Loucy (cell line): ENCODE measurements around the gene SUCNR1.
A peak's percentile ranks its signal among the peaks of the same experiment; 100 is the strongest.

Source experiments
- H2AFZ ChIP-seq: fragments of 200-600 bp; sonication (generic); 2 replicates; pipeline ENCODE4 v1.6.0; 2016; ENCODE audit warnings: antibody characterized with exemption, mild to moderate bottlenecking, low read length, moderate library complexity
- H3F3A ChIP-seq: fragments of 200-600 bp; 2 replicates; pipeline ENCODE4 v1.6.0; 2016; ENCODE audit warnings: antibody characterized with exemption, low read depth, mild to moderate bottlenecking
- H3K27me3 ChIP-seq: fragments of 200-600 bp; sonication (generic); 2 replicates; pipeline ENCODE4 v1.6.1; 2014; ENCODE audit warnings: low read length, mild to moderate bottlenecking; ENCODE audit not compliant: insufficient read depth, poor library complexity, severe bottlenecking
- H3K36me3 ChIP-seq: fragments of 200-600 bp; sonication (generic); 2 replicates; pipeline ENCODE4 v1.6.1; 2016; ENCODE audit warnings: low read length; ENCODE audit not compliant: insufficient read depth
- H3K4me1 ChIP-seq: fragments of 200-600 bp; sonication (generic); 2 replicates; pipeline ENCODE4 v1.5.1; 2014; ENCODE audit warnings: low read length, mild to moderate bottlenecking; ENCODE audit not compliant: insufficient read depth, poor library complexity, severe bottlenecking
- H3K4me2 ChIP-seq: fragments of 200-600 bp; sonication (generic); 2 replicates; pipeline ENCODE4 v1.6.0; 2014; ENCODE audit warnings: antibody characterized with exemption, low read length, low read depth, mild to moderate bottlenecking; ENCODE audit not compliant: poor library complexity, severe bottlenecking
- H3K4me3 ChIP-seq: fragments of 200-600 bp; sonication (generic); 2 replicates; pipeline ENCODE4 v1.5.1; 2014; ENCODE audit warnings: low read length, mild to moderate bottlenecking, mixed read lengths; ENCODE audit not compliant: poor library complexity, severe bottlenecking
- H3K79me2 ChIP-seq: fragments of 200-600 bp; sonication (generic); 2 replicates; pipeline ENCODE4 v1.6.1; 2014; ENCODE audit warnings: low read length; ENCODE audit not compliant: insufficient read depth
- H3K9ac ChIP-seq: fragments of 200-600 bp; sonication (generic); 2 replicates; pipeline ENCODE4 v1.6.0; 2014; ENCODE audit warnings: mild to moderate bottlenecking, low read depth, low read length, moderate library complexity; ENCODE audit not compliant: poor library complexity, severe bottlenecking
- H3K9me2 ChIP-seq: fragments of 200-600 bp; sonication (generic); replicated peaks from 2 replicates; pipeline ENCODE4 v1.6.1; 2016; ENCODE audit warnings: low read depth, low read length, mixed read lengths
- H3K9me3 ChIP-seq: fragments of 200-600 bp; sonication (generic); 2 replicates; pipeline ENCODE4 v1.6.1; 2014; ENCODE audit warnings: mild to moderate bottlenecking, antibody characterized with exemption, low read length, low read depth; ENCODE audit not compliant: insufficient read depth
- H4K20me1 ChIP-seq: fragments of 200-600 bp; sonication (generic); 2 replicates; pipeline ENCODE4 v1.6.0; 2014; ENCODE audit warnings: antibody characterized with exemption, low read length, mild to moderate bottlenecking; ENCODE audit not compliant: insufficient read depth, poor library complexity, severe bottlenecking
- CTCF ChIP-seq: fragments of 200-600 bp; sonication (generic); conservative IDR thresholded peaks from 2 replicates; pipeline ENCODE4 v1.5.1; 2014; ENCODE audit warnings: mild to moderate bottlenecking, antibody characterized with exemption, low read length
- EZH2phosphoT487 ChIP-seq: fragments of 200-600 bp; IDR thresholded peaks from 2 replicates; pipeline ENCODE4 v1.6.1; 2018; ENCODE audit warnings: antibody characterized with exemption, mild to moderate bottlenecking, moderate library complexity, borderline replicate concordance

Gene SUCNR1

GRCh38 chr3:151866711-151867410 is 6.6 kb upstream of the SUCNR1 start:
- H3K9me2 ChIP-seq, result no peaks in the 10 kb centered on the region
- no peaks in the 10 kb centered on the region for H4K20me1 ChIP-seq
- H2AFZ ChIP-seq, result peak overlapping the region; percentile 58
- H3F3A ChIP-seq, result no peaks in the 10 kb centered on the region; the same call in 1 of the 2 replicates
- H3K36me3 ChIP-seq, result no peaks in the 10 kb centered on the region
- no peak overlapping the region for H3K9ac ChIP-seq
- no peak overlapping the region for H3K4me2 ChIP-seq
- H3K4me3 ChIP-seq, result no peak overlapping the region
- H3K9me3 ChIP-seq, result no peaks in the 10 kb centered on the region
- peaks cover 18% of the 10 kb centered on the region for H3K4me1 ChIP-seq
- TF ChIP-seq EZH2phosphoT487 (no peak), CTCF (no peak)
- H3K27me3 ChIP-seq, result no peaks in the 10 kb centered on the region
- no peaks in the 10 kb centered on the region for H3K79me2 ChIP-seq

- H3K9ac ChIP-seq, result no peak overlapping the region
- H3K27me3 ChIP-seq, result no peaks in the 10 kb centered on the region
- no peaks in the 10 kb centered on the region; the same call in 1 of the 2 replicates for H3F3A ChIP-seq
- H3K4me1 ChIP-seq, result peaks cover 24% of the 10 kb centered on the region
- no peaks in the 10 kb centered on the region for H4K20me1 ChIP-seq
- H2AFZ ChIP-seq, result peak overlapping the region; percentile 58
- H3K79me2 ChIP-seq, result no peaks in the 10 kb centered on the region
- no peaks in the 10 kb centered on the region for H3K9me2 ChIP-seq
- H3K36me3 ChIP-seq, result no peaks in the 10 kb centered on the region
- no peaks in the 10 kb centered on the region for H3K9me3 ChIP-seq
- TF ChIP-seq CTCF (no peak), EZH2phosphoT487 (no peak)
- no peak overlapping the region for H3K4me2 ChIP-seq
- no peak overlapping the region for H3K4me3 ChIP-seq
Measured at GRCh38 chr3:151867666-151868065, 5.8 kb upstream of the SUCNR1 start.

- H3K9ac ChIP-seq, result no peak overlapping the region
- no peaks in the 10 kb centered on the region for H3K27me3 ChIP-seq
- no peaks in the 10 kb centered on the region for H3K79me2 ChIP-seq
- no peak overlapping the region for H3K4me3 ChIP-seq
- no peaks in the 10 kb centered on the region for H4K20me1 ChIP-seq
- H3K9me2 ChIP-seq, result no peaks in the 10 kb centered on the region
- H3K9me3 ChIP-seq, result no peaks in the 10 kb centered on the region
- H3K36me3 ChIP-seq, result no peaks in the 10 kb centered on the region
- no peak overlapping the region for H2AFZ ChIP-seq
- TF ChIP-seq CTCF (no peak), EZH2phosphoT487 (no peak)
- no peak overlapping the region for H3K4me2 ChIP-seq
- no peaks in the 10 kb centered on the region; the same call in 1 of the 2 replicates for H3F3A ChIP-seq
- H3K4me1 ChIP-seq, result peaks cover 36% of the 10 kb centered on the region
Measured at GRCh38 chr3:151869181-151869580, 4.3 kb upstream of the SUCNR1 start.
